ENCODE results near the gene MT1A.

Gene MT1A

DNA sequence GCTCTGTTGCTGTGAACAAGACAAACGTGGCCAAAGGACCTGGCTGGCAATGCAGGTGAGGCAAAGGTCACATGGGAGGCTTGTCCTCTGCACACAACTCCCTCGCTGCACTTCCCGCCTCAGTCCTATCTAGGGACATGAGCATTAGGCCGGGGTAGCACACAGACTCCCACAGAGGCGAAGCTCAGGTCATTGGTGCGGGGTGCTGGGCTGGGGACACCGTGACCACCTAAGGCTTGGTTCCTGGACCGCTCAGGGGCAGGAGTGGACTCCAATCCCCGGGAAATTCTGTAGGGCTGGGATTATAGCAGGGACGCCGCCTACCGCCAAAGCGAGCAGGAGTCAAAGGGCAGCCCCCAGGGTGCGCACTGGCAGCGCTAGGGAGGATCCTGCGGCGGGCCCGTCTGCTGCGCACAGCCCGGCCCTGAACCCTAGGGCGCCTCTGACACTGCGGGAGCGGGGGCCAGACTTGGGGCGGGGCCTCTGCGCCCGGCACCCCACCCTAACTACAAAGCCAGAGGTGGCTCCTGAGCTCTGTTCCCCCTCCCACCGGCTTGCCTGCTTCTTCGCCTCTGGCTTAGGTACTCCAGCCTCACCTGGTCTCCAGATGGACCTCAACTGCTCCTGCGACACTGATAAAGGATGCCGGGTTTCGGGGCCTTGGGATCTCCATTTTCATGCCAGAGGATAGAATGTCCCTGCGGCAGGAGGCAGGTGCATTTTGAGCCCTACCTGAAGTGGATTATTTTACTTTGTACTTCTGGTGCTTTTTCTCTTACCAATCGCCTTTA lies 9.4 kb downstream of the MT1A start:
- H3K27me3 ChIP-seq (ENCODE audit: insufficient read depth, low read length, poor library complexity), result peaks cover 47% of the 10 kb centered on the region
- no peaks in the 10 kb centered on the region for H4K20me1 ChIP-seq (ENCODE audit: insufficient read depth, low read length)
- no peak overlapping the region for H3K4me2 ChIP-seq (ENCODE audit: insufficient read depth, low read length)
- TF ChIP-seq, protein P1, sequence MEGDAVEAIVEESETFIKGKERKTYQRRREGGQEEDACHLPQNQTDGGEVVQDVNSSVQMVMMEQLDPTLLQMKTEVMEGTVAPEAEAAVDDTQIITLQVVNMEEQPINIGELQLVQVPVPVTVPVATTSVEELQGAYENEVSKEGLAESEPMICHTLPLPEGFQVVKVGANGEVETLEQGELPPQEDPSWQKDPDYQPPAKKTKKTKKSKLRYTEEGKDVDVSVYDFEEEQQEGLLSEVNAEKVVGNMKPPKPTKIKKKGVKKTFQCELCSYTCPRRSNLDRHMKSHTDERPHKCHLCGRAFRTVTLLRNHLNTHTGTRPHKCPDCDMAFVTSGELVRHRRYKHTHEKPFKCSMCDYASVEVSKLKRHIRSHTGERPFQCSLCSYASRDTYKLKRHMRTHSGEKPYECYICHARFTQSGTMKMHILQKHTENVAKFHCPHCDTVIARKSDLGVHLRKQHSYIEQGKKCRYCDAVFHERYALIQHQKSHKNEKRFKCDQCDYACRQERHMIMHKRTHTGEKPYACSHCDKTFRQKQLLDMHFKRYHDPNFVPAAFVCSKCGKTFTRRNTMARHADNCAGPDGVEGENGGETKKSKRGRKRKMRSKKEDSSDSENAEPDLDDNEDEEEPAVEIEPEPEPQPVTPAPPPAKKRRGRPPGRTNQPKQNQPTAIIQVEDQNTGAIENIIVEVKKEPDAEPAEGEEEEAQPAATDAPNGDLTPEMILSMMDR (IDR thresholded peaks at IDR 0.05; ENCODE audit: borderline replicate concordance, extremely low read depth, low read length, poor library complexity, severe bottlenecking), result no peak
- no peak for TF ChIP-seq EZH2 (IDR thresholded peaks at IDR 0.05; ENCODE audit: borderline replicate concordance, low read depth, low read length, severe bottlenecking)
- no peaks in the 10 kb centered on the region for H3K36me3 ChIP-seq (ENCODE audit: insufficient read depth, low read length)
- H3K4me3 ChIP-seq (ENCODE audit: low read depth in 1 of 2, low read length in 2 of 2), result no peak overlapping the region
- H3K9me3 ChIP-seq (ENCODE audit: insufficient read depth, low read length, severe bottlenecking), result no peaks in the 10 kb centered on the region
- H3K27ac ChIP-seq (ENCODE audit: low read length), result no peak overlapping the region
- H3K4me1 ChIP-seq (ENCODE audit: insufficient read depth, low read length), result no peaks in the 10 kb centered on the region
- H3K79me2 ChIP-seq (ENCODE audit: insufficient read depth, low read length), result no peaks in the 10 kb centered on the region
- no peak overlapping the region for H3K9ac ChIP-seq (ENCODE audit: low read depth, low read length)
- DNase-seq, result no peak
- H2AFZ ChIP-seq (ENCODE audit: low read depth, low read length), result no peak overlapping the region
- no peak for ATAC-seq (ENCODE audit: insufficient read depth, low read depth)

DNA sequence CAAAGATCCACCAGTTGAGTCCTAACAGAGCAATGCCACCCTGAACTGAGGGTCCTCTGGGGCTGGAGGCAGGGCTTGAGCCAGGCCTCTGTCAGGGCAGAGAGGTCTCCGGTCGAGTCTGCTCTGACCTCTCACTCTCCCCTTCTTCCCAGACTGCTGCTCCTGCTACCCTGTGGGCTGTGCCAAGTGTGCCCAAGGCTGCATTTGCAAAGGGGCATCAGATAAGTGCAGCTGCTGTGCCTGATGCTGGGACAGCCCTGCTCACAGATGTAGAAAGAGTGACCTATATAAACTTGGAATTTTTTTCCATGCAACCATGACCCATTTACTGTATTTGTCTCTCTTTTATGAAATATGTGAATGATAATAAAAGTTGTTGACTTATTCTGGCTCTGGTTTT lies 10.8 kb downstream of the MT1A start:
- H3K36me3 ChIP-seq (ENCODE audit: insufficient read depth, low read length), result no peaks in the 10 kb centered on the region
- H3K27ac ChIP-seq (ENCODE audit: low read length), result no peak overlapping the region
- ATAC-seq (ENCODE audit: insufficient read depth, low read depth), result no peak
- no peak overlapping the region for H3K4me2 ChIP-seq (ENCODE audit: insufficient read depth, low read length)
- H3K79me2 ChIP-seq (ENCODE audit: insufficient read depth, low read length), result no peaks in the 10 kb centered on the region
- H3K4me1 ChIP-seq (ENCODE audit: insufficient read depth, low read length), result no peaks in the 10 kb centered on the region
- no peak for DNase-seq
- no peaks in the 10 kb centered on the region for H4K20me1 ChIP-seq (ENCODE audit: insufficient read depth, low read length)
- no peak overlapping the region for H2AFZ ChIP-seq (ENCODE audit: low read depth, low read length)
- peaks cover 33% of the 10 kb centered on the region for H3K27me3 ChIP-seq (ENCODE audit: insufficient read depth, low read length, poor library complexity)
- TF ChIP-seq EZH2 (IDR thresholded peaks at IDR 0.05; ENCODE audit: borderline replicate concordance, low read depth, low read length, severe bottlenecking), result no peak
- TF ChIP-seq, protein P1 (IDR thresholded peaks at IDR 0.05; ENCODE audit: borderline replicate concordance, extremely low read depth, low read length, poor library complexity, severe bottlenecking), result no peak
- H3K9ac ChIP-seq (ENCODE audit: low read depth, low read length), result no peak overlapping the region
- H3K9me3 ChIP-seq (ENCODE audit: insufficient read depth, low read length, severe bottlenecking), result no peaks in the 10 kb centered on the region
- no peak overlapping the region for H3K4me3 ChIP-seq (ENCODE audit: low read depth in 1 of 2, low read length in 2 of 2)

DNA sequence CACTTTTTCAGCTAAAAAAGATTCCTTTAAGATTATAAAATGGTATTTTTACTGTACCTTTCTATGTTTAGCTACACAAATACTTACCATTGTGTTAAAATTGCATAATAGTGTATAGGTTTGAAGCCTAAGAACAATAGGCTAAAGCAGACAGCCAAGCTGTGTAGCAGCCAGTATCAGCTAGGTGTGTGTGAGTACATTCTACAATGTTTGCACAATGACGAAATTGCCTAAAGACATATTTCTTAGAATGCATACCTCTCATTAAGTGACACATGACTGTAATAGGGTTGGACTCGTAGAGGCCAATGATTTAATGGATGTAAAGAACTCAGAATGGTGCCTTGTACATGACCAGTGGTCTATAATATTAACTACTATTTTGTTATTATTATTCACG lies 11.4 kb downstream of the MT1A start:
- Histone ChIP-seq H3K27ac (ENCODE audit: low read length) (no peak overlapping the region), H3K9ac (ENCODE audit: low read depth, low read length) (no peak overlapping the region), H3K36me3 (ENCODE audit: insufficient read depth, low read length) (no peaks in the 10 kb centered on the region), H3K4me2 (ENCODE audit: insufficient read depth, low read length) (no peak overlapping the region), H3K9me3 (ENCODE audit: insufficient read depth, low read length, severe bottlenecking) (no peaks in the 10 kb centered on the region), H2AFZ (ENCODE audit: low read depth, low read length) (no peak overlapping the region), H4K20me1 (ENCODE audit: insufficient read depth, low read length) (no peaks in the 10 kb centered on the region), H3K4me3 (ENCODE audit: low read depth in 1 of 2, low read length in 2 of 2) (no peak overlapping the region), H3K4me1 (ENCODE audit: insufficient read depth, low read length) (no peaks in the 10 kb centered on the region), H3K27me3 (ENCODE audit: insufficient read depth, low read length, poor library complexity) (peaks cover 29% of the 10 kb centered on the region), H3K79me2 (ENCODE audit: insufficient read depth, low read length) (no peaks in the 10 kb centered on the region)
- ATAC-seq (ENCODE audit: insufficient read depth, low read depth), result no peak
- no peak for TF ChIP-seq EZH2 (IDR thresholded peaks at IDR 0.05; ENCODE audit: borderline replicate concordance, low read depth, low read length, severe bottlenecking)
- TF ChIP-seq, protein P1 (IDR thresholded peaks at IDR 0.05; ENCODE audit: borderline replicate concordance, extremely low read depth, low read length, poor library complexity, severe bottlenecking), result no peak
- DNase-seq, result no peak
